CD4-positive, alpha-beta T cell treated with Interleukin-17A for 4 hours (primary cell): ENCODE data around the gene CEP83.
"Not testable (repeated sequence)": the region's sequence is repeated elsewhere in the genome, so short reads cannot be mapped to it uniquely, and the experiment has no call there.

Source experiments
- DNase-seq: peaks from one replicate; pipeline ENCODE4 v3.0.0-alpha.2; 2020; ENCODE audit warnings: mixed read lengths

The CEP83 gene

DNA sequence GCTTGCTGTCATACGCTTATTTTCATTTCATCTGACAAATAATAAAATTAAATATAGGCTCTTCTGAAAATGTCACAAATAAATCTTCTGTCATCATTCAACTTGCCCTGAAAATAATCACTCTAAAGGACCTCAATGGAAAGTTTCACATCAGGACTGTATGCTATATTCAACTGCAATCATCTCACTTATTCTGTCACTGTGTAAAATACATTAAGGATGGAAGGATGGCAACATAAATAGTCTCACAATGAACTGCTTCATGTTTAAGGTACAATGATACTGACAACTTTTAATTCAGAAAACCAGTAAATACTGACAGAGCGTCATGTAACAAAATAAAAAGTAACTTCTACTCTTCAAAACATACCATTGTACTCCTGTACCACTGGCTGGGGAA is 82.1 kb downstream of the CEP83 start:
- DNase-seq: no peak

DNA sequence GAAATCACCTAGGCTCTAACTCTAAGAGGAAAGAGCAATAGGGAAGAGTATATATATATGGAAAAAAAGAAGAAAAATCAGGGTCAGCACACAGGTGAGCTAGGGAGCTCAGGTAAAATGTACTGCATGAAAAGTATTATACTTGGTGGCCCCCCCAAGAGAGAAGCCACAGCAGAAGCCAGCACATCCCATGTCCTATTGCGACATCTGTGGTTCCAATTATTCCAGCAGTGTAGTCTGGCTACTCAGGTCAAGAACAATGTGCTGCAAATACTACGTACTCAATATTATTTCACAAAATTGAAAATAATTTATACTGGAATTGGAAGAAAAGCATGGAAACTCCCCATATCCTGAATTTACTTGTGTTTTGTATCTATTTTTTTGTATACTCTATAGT is 85.5 kb downstream of the CEP83 start:
- no peak for DNase-seq

DNA sequence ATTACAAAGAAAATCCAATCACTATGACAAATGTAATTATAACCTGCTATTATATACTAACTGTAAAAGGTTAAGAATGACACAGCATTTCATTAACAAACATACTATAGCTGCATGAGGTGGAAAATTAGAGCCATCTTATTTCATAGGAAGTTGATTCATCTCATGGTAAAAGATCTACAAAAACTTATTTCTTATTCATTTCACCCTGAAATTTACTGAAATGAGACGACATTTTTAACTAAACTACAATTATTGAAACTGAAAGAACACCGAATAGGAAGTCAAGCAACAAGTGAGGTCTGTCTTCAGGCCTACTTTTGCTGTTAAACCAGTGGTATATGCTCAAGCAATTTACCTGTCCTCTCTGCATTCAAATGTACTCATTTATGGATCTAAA is 87.2 kb downstream of the CEP83 start:
- no peak for DNase-seq

DNA sequence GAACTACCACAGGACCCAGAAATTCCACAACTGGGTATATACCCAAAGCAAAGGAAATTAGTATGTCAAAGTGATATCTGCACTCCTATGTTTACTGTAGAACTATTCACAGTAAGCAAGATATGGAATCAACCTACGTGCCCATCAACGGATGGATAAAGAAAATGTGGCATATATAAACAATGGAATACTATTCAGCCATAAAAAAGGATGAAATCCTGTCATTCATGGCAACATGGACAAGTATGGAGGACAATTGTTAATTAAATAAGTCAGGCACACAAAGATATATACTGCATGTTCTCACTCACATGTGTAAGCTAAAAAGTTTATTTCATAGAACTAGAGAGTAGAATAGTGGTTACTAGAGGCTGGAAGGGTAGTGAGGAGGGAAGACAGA is 97.0 kb downstream of the CEP83 start:
- DNase-seq: no peak

DNA sequence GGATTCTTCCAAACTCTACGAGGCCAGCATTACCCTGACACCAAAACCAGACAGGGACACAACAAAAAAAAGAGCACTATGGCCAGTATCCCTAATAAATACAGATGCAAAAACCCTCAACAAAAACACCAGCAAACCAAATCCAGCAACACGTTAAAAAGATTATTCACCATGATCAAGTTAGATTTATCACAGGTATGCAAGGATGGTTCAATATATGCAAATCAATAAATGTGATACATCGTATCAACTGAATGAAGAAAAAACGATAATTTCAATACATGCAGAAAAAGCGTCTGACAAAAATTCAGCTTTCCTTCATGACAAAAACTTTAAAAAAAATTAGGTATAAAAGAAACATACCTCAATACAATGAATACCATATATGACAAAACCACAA is 99.9 kb downstream of the CEP83 start:
- no peak for DNase-seq

DNA sequence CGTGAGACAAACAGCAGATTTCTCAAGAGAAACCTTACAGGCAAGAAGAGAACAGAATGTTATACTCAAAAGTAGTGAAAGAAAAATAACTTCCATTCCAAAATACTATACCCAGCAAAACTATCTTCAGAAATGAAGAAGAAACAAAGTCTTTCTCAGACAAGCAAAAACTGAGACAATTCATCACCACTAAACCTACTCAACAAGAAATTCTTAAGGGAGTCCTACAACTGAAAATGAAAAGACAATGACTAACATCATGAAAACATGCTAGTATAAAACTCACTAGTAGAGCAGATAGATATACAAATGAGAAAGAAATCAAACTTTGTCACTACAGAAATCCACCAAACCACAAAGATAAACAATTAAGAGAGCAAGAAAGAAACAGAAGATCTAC is 106.5 kb downstream of the CEP83 start:
- no peak for DNase-seq

DNA sequence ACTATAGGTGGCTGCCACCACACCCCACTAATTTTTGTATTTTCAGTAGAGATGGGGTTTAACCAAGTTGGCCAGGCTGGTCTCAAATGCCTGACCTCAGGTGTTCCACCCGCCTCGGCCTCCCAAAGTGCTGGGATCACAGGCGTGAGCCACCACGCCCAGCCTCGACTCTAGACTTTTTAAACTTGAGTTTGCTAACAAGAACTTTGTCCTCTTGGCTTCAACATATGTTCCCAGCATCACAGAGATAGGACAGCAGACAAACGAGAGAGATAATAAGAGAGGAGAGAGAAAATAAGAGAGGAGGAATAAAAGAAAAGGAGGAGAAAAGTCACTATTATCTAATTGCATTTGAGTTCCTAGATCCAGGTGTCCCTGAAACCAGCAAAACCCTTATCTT is 119.1 kb downstream of the CEP83 start:
- no peak for DNase-seq

DNA sequence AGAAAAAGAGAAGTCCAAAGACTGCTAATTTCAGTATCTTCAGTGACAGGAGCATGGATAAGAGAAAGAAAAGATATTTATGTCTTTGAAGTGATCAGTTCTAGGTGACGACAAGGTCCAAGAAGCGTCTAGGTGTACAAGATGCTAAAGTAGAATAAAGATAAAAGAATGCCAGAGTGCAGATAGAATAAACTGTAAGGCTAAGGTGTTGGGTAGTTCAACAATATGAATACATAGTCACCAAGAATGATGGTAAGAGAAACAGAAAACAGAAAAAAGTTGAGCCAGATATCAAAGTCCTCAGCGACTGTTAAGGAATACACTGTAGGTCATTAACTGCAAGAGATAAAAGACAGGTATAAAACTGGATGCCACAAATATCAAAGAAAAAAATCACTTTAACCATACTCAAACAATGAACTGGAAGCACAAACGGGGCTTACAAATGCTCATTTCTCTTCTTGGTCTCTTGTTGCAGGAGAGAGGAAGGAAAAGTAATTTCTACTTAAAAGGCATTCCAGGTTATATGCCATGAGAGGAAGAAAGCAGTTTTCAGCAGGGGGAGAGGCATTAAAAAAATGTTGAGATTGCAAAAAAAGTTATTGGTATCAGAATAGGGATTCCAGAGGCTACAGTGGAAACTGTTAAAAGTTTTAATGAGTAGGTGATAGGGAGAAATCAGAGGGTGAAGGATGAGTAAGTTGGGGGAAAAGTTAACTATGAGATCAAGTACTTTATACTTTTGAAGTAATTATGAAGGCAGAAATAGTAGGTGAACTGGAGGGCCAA is 121.5 kb downstream of the CEP83 start:
- no peak for DNase-seq

DNA sequence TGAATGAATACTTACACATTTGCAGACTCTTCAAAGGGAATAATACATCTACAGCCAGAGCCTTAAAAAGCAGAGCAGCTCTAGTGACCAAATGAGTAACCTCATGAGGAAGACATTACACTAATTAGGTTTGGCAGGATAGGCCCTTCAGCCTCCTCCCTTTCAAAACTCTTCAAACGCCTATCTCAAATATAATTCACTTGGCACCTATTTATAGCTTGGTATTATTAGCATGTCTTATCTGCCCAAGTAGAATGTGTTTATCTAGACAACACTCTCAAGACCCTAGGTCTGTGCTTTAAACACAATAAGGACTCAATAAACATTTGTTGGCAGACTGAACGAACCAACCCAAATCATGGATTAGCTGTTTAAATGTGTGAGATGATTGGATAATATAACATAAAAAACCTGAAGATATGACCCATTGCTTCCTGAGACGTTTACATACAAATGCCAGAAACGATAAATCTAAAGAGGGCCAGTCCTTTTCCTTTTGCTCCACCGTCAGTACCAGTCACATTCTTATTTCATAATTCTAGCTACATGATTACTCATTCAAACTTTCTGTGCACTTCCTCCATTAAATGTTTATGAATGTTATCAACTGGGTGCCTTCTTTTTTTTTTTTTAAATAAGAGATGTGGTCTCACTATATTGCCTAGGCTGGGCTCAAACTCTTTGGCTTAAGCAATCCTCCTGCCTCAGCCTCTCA is 123.3 kb downstream of the CEP83 start:
- no peak for DNase-seq

DNA sequence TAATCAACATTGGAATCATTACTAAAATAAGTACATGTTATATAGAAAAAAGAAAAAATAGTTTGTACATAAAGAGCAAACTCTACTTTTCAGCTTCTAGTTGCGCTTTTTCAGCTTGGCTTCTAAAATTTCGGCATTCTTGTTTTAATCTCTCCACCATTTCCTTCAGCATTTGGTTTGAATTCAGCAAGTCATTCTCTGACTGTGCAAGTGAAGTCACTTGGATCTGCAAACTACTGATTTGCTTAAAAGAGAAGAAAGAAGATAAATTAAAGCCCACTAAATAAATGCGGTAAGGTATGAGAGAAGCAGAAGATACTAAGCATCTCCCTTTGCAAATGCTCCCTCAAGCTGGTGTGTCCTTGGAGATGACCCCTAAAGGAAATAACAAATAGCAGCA is 126.3 kb downstream of the CEP83 start:
- no peak for DNase-seq

DNA sequence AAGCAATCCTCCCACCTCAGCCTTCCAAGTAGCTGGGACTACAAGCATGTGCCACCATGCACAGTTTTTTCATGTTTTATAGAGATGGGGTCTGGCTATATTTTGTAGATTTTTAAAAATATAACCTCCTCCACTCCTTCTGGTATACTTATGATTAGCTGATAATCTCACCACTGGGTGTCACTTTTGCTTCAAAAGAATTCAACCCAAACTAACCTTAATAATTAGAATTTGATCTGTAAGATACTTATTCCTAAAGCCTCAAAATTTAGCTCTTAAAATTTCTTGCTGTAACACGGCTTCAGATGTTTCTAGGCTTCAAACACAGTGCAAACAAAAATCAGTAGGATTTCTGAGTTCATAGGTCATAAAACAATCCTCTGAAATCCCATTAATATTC is 130.3 kb downstream of the CEP83 start:
- no peak for DNase-seq

DNA sequence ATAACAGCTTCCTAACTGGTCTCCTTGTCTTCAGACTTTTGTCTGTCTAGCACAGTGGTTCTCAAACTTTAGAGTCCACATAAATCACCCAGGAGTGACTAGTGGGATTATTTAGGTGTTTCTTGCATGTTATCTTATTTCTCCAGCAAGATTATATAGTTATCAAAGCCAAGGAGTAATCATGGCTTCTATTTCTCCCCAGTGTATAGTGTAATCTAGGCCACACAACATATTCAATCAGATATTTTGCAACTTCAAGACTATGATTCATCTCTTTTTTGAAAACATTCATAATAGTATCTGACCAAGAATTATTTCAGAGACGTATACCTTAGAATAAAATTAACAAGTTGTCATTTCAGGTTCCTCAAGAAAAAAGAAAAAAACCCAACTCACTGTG is 131.9 kb downstream of the CEP83 start:
- DNase-seq: no peak

DNA sequence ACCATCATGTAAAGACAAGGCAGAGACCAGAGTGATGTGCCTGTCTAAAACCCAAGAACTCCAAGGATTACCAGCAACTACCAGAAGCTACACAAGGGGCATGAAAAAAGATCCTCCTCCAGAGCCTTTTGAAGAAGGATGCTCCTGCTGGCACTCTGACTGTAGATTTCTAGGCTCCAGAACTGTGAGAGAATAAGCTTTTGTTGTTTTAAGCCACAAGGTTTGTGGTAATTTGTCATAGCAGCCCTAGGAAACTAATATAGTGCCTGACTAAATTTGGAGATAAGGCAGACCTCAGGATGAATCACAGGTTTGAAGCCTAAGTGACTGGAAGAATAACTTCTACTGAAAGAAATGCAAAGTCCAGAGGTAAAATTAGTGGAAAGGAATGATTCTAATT is 132.9 kb downstream of the CEP83 start:
- no peak for DNase-seq

DNA sequence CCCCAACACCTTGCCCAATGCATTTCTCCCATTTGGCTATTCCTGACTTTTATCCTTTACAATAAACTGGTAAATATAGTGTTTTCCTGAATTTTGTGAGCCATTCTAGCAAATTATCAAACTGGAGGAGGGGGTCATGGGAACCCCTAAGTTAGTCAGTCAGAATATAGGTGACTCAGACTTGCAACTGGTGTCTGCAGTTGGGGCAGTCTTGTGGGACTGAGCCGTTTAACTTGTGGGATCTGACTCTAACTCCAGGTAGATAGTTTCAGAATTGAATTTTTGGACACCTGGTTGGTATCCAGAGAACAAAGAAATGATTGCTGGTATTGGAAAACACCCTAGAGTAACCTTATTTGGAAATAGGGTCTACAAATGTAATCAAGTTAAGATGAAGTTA is 133.4 kb downstream of the CEP83 start:
- DNase-seq: no peak

DNA sequence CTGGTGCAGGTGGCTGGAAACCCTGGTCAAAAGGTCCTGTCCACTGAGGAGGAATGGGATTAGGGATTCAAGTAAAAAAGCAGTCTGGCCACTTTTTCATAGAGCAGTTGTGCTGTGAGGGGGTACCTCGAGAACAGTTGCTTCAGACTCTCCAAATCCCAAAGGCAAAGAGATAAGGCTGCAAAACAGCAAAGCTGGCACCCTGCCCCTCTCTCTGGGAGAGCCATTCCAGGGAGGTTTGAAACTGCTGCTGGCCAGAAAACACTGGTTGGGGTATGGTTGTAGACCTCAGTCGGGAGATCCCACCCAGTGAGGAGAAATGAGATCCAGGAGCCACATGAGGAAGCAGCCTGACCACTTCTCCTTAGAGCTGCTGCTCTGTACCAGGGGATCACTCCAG is 137.3 kb downstream of the CEP83 start:
- DNase-seq: no peak

DNA sequence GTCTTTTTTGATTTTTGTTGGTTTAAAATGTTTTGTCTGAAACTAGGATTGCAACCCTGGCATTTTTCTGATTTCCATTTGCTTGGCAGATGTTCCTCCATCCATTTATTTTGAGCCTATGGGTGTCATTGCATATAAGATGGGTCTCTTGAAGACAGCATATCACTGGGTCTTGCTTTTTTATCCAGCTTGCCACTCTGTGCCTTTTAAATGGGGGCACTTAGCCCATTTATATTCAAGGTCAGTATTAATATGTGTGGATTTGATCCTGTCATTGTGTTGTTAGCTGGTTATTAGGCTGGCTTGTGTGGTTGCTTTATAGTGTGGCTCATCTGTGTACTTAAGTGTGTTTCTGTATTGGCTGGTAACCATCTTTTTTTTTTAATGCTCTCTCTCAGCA is 139.6 kb downstream of the CEP83 start:
- no peak for DNase-seq

DNA sequence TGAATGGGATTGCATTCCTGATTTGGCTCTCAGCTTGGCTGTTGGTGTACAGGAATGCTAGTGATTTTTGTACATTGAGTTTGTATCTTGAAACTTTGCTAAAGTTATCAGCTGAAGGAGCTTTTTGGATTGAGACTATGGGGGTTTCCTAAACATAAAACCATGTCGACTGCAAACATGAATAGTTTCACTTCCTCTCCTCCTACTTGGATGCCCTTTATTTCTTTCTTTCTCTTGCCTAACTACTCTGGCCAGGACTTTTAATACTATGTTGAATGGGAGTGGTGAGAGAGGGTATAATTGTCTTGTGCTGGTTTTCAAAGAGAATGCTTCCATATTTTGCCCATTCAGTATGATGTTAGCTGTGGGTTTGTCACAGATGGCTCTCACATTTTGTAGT is 141.5 kb downstream of the CEP83 start:
- no peak for DNase-seq

DNA sequence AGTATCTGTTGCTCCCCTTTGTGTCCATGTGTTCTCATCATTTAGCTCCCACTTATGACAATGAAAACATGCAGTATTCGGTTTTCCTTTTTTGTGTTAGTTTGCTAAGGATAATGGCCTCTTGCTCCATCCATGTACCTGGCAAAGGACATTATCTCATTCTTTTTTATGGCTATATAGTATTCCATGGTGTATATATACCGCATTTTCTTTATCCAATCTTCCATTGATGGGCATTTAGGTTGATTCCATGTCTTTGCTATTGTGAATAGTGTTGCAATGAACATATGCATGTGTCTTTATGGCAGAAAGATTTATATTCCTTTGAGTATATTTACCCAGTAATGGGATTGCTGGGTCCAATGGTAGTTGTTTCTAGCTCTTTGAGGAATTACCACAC is 143.1 kb downstream of the CEP83 start:
- DNase-seq: not testable (repeated sequence)

DNA sequence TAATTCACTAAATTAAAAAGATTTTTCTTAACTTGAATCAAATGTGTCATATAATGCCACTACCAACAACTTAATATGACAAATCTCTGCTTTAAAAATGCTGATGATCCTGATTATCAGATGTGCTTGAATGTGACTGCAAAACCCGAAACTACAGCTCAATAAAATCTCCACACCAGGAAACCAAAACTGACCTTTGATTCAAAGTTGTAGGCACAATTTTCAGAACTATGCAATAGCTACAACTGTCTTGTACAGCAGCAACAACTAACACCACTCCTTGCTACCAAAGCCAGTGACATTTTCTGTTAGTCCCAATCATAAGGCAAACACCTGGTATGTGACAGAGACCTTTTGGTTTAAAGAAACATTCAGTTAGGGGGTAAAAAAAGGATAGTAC is 147.3 kb downstream of the CEP83 start:
- no peak for DNase-seq

DNA sequence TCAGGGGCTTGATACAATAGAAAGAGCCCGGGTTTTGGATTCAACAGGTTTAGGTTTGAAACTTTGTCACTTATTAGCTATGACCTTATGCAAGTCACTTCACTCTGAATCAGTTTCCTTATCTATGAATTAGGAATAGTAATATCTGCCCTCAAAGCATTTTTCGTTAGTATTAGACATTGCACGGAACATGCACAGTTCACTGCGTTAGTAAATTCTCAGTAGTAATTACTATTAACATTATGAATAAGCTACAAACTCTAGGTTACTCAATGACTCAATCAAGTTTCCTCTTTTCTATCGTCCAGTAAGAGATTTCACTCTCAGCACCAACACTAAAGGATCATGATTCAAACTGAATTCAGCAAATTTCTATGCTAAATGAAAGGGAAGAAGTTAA is 150.3 kb downstream of the CEP83 start:
- no peak for DNase-seq

DNA sequence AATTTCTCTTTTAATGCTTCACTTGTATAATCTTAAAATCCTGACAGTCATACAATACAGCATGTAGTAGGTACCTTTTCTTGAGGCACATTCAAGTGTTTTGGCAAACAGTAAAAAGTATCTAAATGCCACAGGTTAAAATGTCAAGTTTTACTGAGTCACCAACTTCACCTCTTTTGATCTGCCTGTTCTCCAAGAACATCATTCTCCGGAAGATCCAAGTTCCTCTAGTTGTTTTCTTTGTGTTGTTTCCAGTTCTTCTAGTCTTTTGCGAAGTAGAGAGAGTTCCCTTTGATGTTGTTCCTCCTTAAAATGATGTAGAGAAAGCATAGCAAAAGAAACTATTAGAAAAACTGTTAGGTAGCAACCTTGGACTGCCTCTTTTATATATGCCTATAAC is 151.1 kb downstream of the CEP83 start:
- DNase-seq: no peak

DNA sequence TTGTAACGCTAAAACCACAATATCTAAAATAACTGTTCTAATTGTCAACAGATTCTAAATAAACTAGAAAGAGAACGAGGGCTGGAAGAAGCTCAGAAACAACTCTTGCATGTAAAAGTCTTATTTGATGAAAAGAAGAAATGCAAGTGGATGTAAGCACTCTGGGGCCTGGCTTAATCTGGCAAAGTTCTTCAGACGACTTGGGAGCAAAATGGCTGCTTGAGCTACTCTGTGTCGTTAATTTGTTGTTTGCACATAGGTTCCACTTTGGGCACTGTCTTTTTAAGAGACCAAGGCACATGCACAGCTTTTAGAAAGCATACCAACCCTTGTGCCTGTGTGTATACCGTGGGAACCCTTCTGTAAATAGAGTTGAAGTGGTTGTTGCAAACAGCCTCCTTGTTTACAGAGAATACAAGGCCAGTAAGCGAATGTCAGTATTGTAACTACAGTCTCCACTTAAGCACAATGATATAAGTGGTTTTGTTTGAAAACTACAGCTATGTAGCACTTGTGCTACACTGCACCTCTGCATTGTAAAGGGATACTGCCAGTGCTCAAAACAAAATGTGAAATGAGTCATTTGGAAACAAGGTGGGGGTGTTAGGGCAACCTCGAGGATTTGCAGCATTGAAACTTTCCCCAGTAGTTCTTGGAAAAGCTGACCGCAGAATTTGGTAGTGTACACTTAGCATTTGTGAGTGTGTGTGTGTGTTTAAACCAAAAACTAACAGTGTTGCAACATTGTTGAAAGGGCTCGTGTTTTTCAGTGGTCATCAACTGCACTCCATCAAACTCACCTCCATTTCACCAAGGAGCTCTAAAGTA is 154.3 kb downstream of the CEP83 start:
- no peak for DNase-seq

DNA sequence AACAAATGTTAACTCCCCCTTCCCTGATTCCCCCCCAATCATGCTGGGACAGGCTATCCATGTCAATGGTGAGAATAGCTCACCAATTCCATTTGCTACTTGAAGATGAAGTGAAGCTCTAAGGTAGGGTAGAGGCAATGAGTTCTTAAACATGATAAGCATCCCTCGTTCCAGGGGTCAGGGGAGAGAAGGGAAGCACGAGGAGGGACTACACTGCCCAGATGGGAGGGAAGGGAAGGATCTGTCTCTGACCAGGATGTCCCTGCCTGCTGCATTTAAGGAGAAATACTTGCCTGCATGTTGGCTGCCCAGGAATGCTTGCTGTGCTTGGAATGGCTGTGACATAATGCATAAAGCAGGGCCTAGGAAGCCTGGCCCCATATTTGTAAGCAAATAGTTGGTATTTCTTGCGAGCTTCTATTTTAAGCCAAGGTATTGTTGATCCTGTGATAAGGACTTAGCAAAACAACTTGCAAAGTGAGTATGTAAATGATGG is 155.1 kb downstream of the CEP83 start:
- no peak for DNase-seq

DNA sequence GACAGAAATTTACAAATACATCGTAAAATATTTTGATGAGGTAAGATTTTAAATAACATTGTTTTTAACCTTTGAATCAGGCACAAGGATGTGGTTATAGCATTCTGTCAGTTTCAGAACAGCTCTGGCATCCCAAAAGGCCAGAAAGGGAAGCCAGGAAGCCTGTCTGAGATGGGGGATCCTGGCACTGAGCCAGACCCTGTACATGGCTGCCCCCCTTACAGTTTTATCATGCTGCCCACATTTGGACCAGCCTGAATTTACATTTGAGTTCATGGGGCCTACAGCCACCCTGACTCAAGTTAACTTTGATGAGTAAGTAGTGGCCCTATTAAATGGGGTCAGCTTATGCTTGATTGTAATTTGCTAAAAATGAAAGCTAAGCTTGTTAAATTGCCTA is 155.7 kb downstream of the CEP83 start:
- DNase-seq: no peak
